HG03139 (cell line): ENCODE measurements around the gene TOP3B.

Experiments
- ATAC-seq: cut with Tn5 transposase; IDR thresholded peaks from one replicate; pipeline ENCODE4 v1.9.1; 2021; ENCODE audit not compliant: unreplicated experiment

The TOP3B gene

DNA sequence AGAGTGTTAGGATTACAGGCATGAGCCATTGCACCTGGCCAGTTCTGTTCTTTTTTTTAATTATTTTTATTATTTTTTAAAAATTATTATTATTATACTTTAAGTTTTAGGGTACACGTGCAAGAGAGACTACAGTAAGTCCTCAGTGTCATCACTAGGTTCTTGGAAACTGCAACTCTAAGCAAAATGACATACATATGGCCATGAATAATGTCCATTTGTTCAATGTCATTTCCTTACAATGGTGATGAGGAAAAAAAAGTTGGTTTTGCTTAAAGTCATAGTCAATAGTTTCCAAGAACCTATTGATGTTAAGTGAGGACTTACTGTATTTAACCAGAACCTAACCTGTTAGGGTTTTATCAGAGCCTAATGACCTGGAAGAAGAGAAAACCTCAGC lies 29.4 kb upstream of the TOP3B start:
- no peak for ATAC-seq

DNA sequence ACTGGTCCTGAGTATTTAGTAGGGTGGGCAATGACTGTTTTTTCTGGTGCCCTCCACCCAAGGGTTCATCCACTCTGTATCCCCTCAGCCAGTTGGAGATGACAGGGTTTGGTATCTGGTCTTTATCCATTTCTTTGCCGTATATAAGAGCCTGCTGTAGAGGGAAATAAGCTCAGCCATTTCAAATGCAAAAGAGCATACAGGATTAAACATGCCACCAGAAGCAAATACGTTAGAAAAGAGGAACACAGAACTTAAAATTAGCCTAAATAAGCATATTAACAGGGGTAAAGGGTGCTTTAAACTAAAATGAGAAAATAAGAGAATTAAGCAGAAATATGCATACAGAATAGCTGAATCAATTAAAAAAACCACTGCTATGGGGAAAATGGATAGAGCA lies 27.8 kb upstream of the TOP3B start:
- ATAC-seq, result no peak

- no peak for ATAC-seq
Observed at GRCh38 chr22:22009661-22010060, 27.1 kb upstream of the TOP3B start.

GRCh38 chr22:22006596-22006990 lies 24.0 kb upstream of the TOP3B start:
- no peak for ATAC-seq

DNA sequence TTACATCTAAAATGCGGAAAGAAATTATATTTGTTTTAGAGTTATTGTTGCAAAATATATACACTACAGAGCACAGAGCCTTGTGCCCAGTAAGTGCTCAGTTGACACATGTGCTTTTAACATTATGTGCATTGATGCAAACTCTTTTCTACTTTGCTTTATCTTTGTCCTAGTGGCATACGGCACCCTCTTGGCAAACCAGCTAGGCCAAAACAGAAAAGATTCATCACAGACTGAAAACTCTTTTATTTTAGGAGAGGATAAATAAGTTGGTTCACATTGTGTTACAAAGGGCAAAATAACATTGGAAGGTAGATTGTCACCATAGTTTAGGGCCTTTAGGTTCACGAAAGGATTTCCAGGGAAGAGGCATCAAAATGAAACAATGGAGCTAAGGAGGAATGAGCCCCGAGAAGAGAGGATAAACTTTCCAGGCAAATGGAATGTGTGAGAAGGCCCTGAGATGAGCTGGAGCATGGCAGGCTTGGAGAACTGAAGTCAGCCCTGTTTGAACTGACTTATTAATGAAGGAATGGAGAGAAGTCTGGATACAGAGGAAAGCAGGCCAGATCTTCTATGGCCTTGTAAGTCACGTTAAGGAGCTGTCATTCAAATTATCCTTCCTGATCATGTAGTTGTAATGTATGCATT lies 23.5 kb upstream of the TOP3B start:
- no peak for ATAC-seq

- ATAC-seq, result no peak
Observed at GRCh38 chr22:22003233-22003632, 20.6 kb upstream of the TOP3B start.

DNA sequence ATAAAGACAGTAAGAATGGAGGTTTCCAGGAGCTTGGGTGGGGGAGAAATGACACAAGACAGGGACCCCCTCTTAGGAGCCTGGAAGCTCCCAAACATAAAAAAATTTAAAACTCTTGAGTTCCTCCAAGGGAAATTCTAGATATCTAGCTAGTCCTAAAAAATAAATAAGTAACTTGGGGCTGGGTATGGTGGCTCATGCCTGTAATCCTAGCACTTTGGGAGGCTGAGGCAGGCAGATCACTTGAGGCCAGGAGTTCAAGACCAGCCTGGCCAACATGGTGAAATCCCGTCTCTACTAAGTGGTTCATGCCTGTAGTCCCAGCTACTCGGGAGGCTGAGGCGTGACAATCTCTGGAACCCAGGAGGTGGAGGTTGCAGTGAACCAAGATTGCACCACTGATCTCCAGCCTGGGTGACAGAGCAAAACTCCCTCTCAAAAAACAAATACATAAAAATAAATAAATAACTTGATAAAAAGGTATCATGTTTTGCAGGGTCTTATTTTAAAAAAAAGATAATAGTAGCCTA lies 20.0 kb upstream of the TOP3B start:
- no peak for ATAC-seq

GRCh38 chr22:22001664-22002525 lies 19.3 kb upstream of the TOP3B start:
- no peak for ATAC-seq

DNA sequence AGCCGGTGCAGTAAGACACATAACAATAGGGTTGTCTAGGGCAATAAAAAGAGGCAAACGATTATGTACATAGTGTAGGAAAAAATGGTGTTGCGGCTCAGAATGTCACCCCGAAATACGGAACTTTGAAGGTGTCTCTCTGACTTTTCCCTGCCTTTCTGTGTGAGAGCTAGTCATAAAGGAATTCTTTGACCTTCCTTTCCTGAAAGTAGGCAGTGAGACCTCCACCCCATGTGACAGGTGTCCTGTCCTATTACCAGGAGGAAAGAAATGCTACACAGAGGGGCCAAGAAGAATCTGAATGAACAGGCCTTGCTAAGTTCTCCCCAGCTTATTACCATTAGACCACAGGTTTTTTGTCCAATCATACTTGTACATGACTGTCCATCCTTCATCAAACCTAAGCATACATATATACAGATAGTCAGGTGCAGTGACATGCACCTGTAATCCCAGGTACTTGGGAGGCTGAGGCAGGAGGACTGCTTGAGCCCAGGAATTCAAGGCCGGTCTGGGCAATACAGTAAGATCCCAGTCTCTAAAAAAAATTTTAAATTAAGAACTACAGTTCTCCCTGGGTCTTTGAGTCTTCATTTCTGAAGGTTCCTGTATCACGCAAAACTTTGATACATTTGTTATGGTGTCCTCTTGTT lies 16.1 kb upstream of the TOP3B start:
- ATAC-seq, result no peak

- no peak for ATAC-seq
Observed at GRCh38 chr22:21996175-21996720, 13.7 kb upstream of the TOP3B start.

GRCh38 chr22:21995660-21996059 lies 13.1 kb upstream of the TOP3B start:
- no peak for ATAC-seq

DNA sequence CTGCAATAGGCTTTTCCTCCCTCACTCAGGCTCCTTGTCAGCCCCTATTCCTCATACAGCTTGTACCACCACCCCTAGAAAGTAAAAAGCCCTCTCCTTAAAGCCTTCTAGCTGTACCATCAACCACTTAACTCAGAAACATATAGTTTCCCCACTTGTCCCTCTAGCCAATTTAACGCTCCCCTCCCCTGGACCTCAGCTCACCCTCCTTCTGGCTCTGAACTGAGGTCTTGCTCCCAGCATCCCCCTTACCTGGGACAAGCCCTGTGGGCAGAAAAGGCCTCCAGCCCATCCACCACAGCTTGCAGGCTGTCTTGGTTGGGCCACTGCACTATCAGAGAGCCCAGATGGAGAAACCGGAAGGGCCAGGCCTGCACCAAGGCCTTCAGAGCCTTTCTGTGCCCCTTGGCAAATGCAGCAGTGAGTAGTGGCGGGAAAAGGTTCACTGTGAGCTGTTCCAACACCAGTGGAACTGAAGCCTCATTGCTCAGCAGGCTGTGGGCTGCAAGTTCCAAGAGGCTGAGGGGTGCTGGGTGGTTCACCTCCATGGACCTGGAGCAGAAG lies 12.4 kb upstream of the TOP3B start:
- no peak for ATAC-seq

DNA sequence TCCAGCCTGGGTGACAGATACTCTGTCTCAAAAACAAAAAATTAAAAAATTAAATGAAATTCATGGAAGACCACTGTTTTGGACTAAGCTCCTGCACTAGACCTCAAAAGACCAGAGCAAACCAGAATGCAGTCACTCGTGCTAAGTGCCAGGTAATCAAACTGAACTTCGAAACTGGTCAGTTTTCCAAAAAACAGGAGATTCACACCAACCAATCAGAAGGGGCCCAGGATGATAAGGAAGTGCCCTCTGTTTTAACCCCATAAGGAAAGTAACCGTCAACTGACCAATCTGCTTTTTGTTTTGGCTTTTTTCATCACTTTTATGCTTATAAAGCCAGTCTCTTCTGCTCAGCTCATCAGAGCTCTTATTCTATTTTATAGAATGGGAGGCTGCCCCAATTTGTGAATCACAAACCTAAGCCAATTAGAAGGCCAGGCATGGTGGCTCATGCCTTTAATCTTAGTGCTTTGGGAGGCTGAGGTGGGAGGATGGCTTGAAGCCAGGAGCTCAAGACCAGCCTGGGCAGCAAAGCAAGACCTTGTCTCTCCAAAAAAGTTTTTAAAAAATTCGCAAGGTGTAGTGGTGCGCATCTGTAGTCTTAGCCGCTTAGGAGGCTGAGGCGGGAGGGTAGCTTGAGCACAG lies 10.1 kb upstream of the TOP3B start:
- no peak for ATAC-seq

DNA sequence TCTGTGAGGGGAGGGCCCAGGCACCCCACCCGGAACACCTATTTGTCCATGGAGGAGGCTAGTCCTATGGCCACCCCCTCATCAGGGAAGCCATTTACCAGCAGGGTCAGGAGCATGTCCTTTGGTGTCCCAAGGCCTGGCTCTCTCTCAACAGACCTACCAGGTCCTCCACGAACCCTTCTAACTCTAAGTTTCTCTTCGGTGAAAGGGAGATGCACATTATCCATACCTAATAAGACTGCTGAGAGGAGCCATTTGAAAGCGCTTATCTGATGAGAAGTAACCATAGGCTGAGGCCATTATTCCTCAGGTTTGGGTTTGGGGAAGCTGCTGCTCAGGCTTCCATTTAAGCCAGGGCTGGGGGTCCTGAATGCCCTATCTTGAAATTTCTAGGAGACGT lies 9.2 kb upstream of the TOP3B start:
- ATAC-seq, result no peak

- no peak for ATAC-seq
Observed at GRCh38 chr22:21991304-21991596, 8.7 kb upstream of the TOP3B start.

GRCh38 chr22:21990445-21991303 lies 8.1 kb upstream of the TOP3B start:
- no peak for ATAC-seq

- no peak for ATAC-seq
Observed at GRCh38 chr22:21989049-21989448, 6.5 kb upstream of the TOP3B start.

- no peak for ATAC-seq
Observed at GRCh38 chr22:21985214-21985613, 2.6 kb upstream of the TOP3B start.

DNA sequence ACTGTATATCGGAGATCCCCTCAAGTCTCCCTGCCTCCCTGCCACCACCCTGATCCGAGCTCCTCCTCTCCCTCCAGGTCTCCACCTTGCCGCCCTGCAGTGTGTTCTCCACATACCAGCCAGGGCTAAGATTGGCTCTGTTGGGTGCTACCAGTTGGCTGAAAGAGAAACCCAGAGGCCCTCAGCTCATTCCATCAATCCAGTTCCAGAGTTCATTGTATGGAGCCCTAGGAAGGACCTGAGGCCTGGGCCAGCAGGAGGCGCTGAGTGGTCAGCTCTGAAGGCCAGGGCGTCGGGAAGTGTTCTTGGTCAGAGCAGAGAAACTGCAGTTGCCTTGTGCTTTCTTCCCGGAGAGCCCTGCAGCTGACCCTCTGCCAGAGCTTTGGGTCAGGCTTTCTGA lies 2.2 kb upstream of the TOP3B start:
- no peak for ATAC-seq

- ATAC-seq, result no peak
Observed at GRCh38 chr22:21981874-21982273, 713 bp downstream of the TOP3B start.
